ENCODE measurements around the gene OPRPN. TPM values are rescaled to one million over a fixed set of nuclear protein-coding genes. Genes with fewer than 3 reads are reported as not detected.

OPRPN gene
- total RNA-seq, 1 experiment from 2014 or later, result not detected

- Histone ChIP-seq H2AFZ (ENCODE audit: low read length) (no peak overlapping the region), H3K36me3 (ENCODE audit: insufficient read depth, low read length) (no peaks in the 10 kb centered on the region), H4K20me1 (ENCODE audit: insufficient read depth, low read depth, low read length) (no peaks in the 10 kb centered on the region), H3K27ac (ENCODE audit: low read length) (no peak overlapping the region), H3K9ac (ENCODE audit: low read length) (no peak overlapping the region), H3K4me3 (ENCODE audit: low read length) (no peak overlapping the region), H3K4me2 (ENCODE audit: low read depth, low read length, poor library complexity, severe bottlenecking) (no peak overlapping the region), H3K9me3 (ENCODE audit: low read length) (no peaks in the 10 kb centered on the region), H3K4me1 (ENCODE audit: low read length) (no peaks in the 10 kb centered on the region), H3K79me2 (ENCODE audit: low read length) (no peaks in the 10 kb centered on the region), H3K9me2 (replicated peaks; ENCODE audit: insufficient read depth, low read length) (no peaks in the 10 kb centered on the region), H3K27me3 (ENCODE audit: low read length) (no peaks in the 10 kb centered on the region)
- DNase-seq, result no peak
Observed at GRCh38 chr4:70426789-70427188, 29.0 kb downstream of the OPRPN start.

- Histone ChIP-seq H3K36me3 (ENCODE audit: insufficient read depth, low read length) (no peaks in the 10 kb centered on the region), H3K9me2 (replicated peaks; ENCODE audit: insufficient read depth, low read length) (no peaks in the 10 kb centered on the region), H3K9ac (ENCODE audit: low read length) (no peak overlapping the region), H4K20me1 (ENCODE audit: insufficient read depth, low read depth, low read length) (no peaks in the 10 kb centered on the region), H3K27me3 (ENCODE audit: low read length) (no peaks in the 10 kb centered on the region), H2AFZ (ENCODE audit: low read length) (no peak overlapping the region), H3K27ac (ENCODE audit: low read length) (no peak overlapping the region), H3K4me2 (ENCODE audit: low read depth, low read length, poor library complexity, severe bottlenecking) (no peak overlapping the region), H3K9me3 (ENCODE audit: low read length) (no peaks in the 10 kb centered on the region), H3K79me2 (ENCODE audit: low read length) (no peaks in the 10 kb centered on the region), H3K4me3 (ENCODE audit: low read length) (no peak overlapping the region), H3K4me1 (ENCODE audit: low read length) (no peaks in the 10 kb centered on the region)
- DNase-seq, result no peak
Observed at GRCh38 chr4:70437197-70437596, 39.5 kb downstream of the OPRPN start.

DNA sequence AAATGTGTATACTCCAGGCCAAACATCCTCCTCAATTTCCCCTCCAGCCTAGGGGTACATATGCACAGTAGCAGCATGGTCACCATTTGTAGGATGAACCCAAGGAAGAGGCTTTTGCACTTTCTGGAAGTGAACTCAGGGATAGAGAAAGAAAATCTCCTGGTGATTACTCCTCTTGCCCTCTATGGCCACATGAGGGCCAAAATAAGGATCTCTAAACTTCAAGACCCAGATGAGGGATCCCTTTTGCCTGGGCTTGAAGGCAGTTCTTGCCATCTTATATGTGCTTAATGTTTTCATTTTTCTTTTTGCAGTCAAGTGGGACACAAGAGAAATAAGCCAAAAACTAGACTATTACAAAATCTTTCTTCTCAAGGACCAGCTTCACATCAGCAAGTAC lies 44.7 kb downstream of the OPRPN start:
- H3K27me3 ChIP-seq (ENCODE audit: low read length), result no peaks in the 10 kb centered on the region
- no peaks in the 10 kb centered on the region for H3K4me1 ChIP-seq (ENCODE audit: low read length)
- H3K36me3 ChIP-seq (ENCODE audit: insufficient read depth, low read length), result no peaks in the 10 kb centered on the region
- no peaks in the 10 kb centered on the region for H3K79me2 ChIP-seq (ENCODE audit: low read length)
- no peak overlapping the region for H3K4me3 ChIP-seq (ENCODE audit: low read length)
- H3K9me3 ChIP-seq (ENCODE audit: low read length), result no peaks in the 10 kb centered on the region
- no peak for DNase-seq
- H3K9ac ChIP-seq (ENCODE audit: low read length), result no peak overlapping the region
- H3K27ac ChIP-seq (ENCODE audit: low read length), result no peak overlapping the region
- H2AFZ ChIP-seq (ENCODE audit: low read length), result no peak overlapping the region
- no peaks in the 10 kb centered on the region for H4K20me1 ChIP-seq (ENCODE audit: insufficient read depth, low read depth, low read length)
- no peaks in the 10 kb centered on the region for H3K9me2 ChIP-seq (replicated peaks; ENCODE audit: insufficient read depth, low read length)
- no peak overlapping the region for H3K4me2 ChIP-seq (ENCODE audit: low read depth, low read length, poor library complexity, severe bottlenecking)

- no peaks in the 10 kb centered on the region for H3K36me3 ChIP-seq (ENCODE audit: insufficient read depth, low read length)
- H2AFZ ChIP-seq (ENCODE audit: low read length), result no peak overlapping the region
- H3K79me2 ChIP-seq (ENCODE audit: low read length), result no peaks in the 10 kb centered on the region
- no peak overlapping the region for H3K9ac ChIP-seq (ENCODE audit: low read length)
- H3K9me2 ChIP-seq (replicated peaks; ENCODE audit: insufficient read depth, low read length), result no peaks in the 10 kb centered on the region
- no peak overlapping the region for H3K27ac ChIP-seq (ENCODE audit: low read length)
- no peaks in the 10 kb centered on the region for H3K9me3 ChIP-seq (ENCODE audit: low read length)
- no peaks in the 10 kb centered on the region for H4K20me1 ChIP-seq (ENCODE audit: insufficient read depth, low read depth, low read length)
- DNase-seq, result no peak
- H3K4me2 ChIP-seq (ENCODE audit: low read depth, low read length, poor library complexity, severe bottlenecking), result no peak overlapping the region
- H3K4me3 ChIP-seq (ENCODE audit: low read length), result no peak overlapping the region
- H3K4me1 ChIP-seq (ENCODE audit: low read length), result no peaks in the 10 kb centered on the region
- no peaks in the 10 kb centered on the region for H3K27me3 ChIP-seq (ENCODE audit: low read length)
Observed at GRCh38 chr4:70443329-70443728, 45.6 kb downstream of the OPRPN start.

- Histone ChIP-seq H3K36me3 (ENCODE audit: insufficient read depth, low read length) (no peaks in the 10 kb centered on the region), H3K4me2 (ENCODE audit: low read depth, low read length, poor library complexity, severe bottlenecking) (no peak overlapping the region), H3K9me3 (ENCODE audit: low read length) (no peaks in the 10 kb centered on the region), H4K20me1 (ENCODE audit: insufficient read depth, low read depth, low read length) (no peaks in the 10 kb centered on the region), H3K4me1 (ENCODE audit: low read length) (no peaks in the 10 kb centered on the region), H3K27ac (ENCODE audit: low read length) (no peak overlapping the region), H3K79me2 (ENCODE audit: low read length) (no peaks in the 10 kb centered on the region), H3K9me2 (replicated peaks; ENCODE audit: insufficient read depth, low read length) (no peaks in the 10 kb centered on the region), H2AFZ (ENCODE audit: low read length) (no peak overlapping the region), H3K27me3 (ENCODE audit: low read length) (no peaks in the 10 kb centered on the region), H3K9ac (ENCODE audit: low read length) (no peak overlapping the region), H3K4me3 (ENCODE audit: low read length) (no peak overlapping the region)
- DNase-seq, result no peak
Observed at GRCh38 chr4:70449220-70449619, 51.5 kb downstream of the OPRPN start.

GRCh38 chr4:70452946-70453345 lies 55.2 kb downstream of the OPRPN start:
- Histone ChIP-seq H3K9ac (ENCODE audit: low read length) (no peak overlapping the region), H3K79me2 (ENCODE audit: low read length) (no peaks in the 10 kb centered on the region), H3K9me2 (replicated peaks; ENCODE audit: insufficient read depth, low read length) (no peaks in the 10 kb centered on the region), H3K4me1 (ENCODE audit: low read length) (no peaks in the 10 kb centered on the region), H3K36me3 (ENCODE audit: insufficient read depth, low read length) (no peaks in the 10 kb centered on the region), H3K4me2 (ENCODE audit: low read depth, low read length, poor library complexity, severe bottlenecking) (no peak overlapping the region), H2AFZ (ENCODE audit: low read length) (no peak overlapping the region), H3K4me3 (ENCODE audit: low read length) (no peak overlapping the region), H3K27ac (ENCODE audit: low read length) (no peak overlapping the region), H3K27me3 (ENCODE audit: low read length) (no peaks in the 10 kb centered on the region), H4K20me1 (ENCODE audit: insufficient read depth, low read depth, low read length) (no peaks in the 10 kb centered on the region), H3K9me3 (ENCODE audit: low read length) (no peaks in the 10 kb centered on the region)
- no peak for DNase-seq

Other genes with a start within 250 kb of the OPRPN start
- gene PRR27, start 243.7 kb upstream of the OPRPN start, total RNA-seq (2014; rRNA removed; shearing (Covaris generic); ENCODE audit: low replicate concordance), result not detected in 2 replicates
- gene ODAM, start 202.2 kb upstream of the OPRPN start, total RNA-seq (2014; rRNA removed; shearing (Covaris generic); ENCODE audit: low replicate concordance), result not detected in 2 replicates
- not detected in 2 replicates for gene FDCSP, start 171.8 kb upstream of the OPRPN start, total RNA-seq (2014; rRNA removed; shearing (Covaris generic); ENCODE audit: low replicate concordance)
- gene CSN3, start 155.3 kb upstream of the OPRPN start, total RNA-seq (2014; rRNA removed; shearing (Covaris generic); ENCODE audit: low replicate concordance), result not detected in 2 replicates
- gene CABS1, start 63.0 kb upstream of the OPRPN start, total RNA-seq (2014; rRNA removed; shearing (Covaris generic); ENCODE audit: low replicate concordance), result not detected in 2 replicates
- not detected in 2 replicates for gene SMR3A, start 37.2 kb upstream of the OPRPN start, total RNA-seq (2014; rRNA removed; shearing (Covaris generic); ENCODE audit: low replicate concordance)
- gene SMR3B, start 14.8 kb upstream of the OPRPN start, total RNA-seq (2014; rRNA removed; shearing (Covaris generic); ENCODE audit: low replicate concordance), result not detected in 2 replicates
- not detected in 2 replicates for gene MUC7, start 74.3 kb downstream of the OPRPN start, total RNA-seq (2014; rRNA removed; shearing (Covaris generic); ENCODE audit: low replicate concordance)
- gene AMTN, start 120.6 kb downstream of the OPRPN start, total RNA-seq (2014; rRNA removed; shearing (Covaris generic); ENCODE audit: low replicate concordance), result not detected in 2 replicates
- not detected in 2 replicates for gene AMBN, start 194.3 kb downstream of the OPRPN start, total RNA-seq (2014; rRNA removed; shearing (Covaris generic); ENCODE audit: low replicate concordance)
- gene ENAM, start 230.8 kb downstream of the OPRPN start, total RNA-seq (2014; rRNA removed; shearing (Covaris generic); ENCODE audit: low replicate concordance), result not detected in 2 replicates

All from Karpas-422 (cell line).